ENCODE results near the gene HPS1. TPM values are rescaled to one million over a fixed set of nuclear protein-coding genes. Genes with fewer than 3 reads are reported as not detected.

Gene HPS1
- total RNA-seq, 1 experiment from 2014 or later, result 47.4 TPM

GRCh38 chr10:98397089-98397600, 49.6 kb downstream of the HPS1 start:
- H3K4me3 Mint-ChIP-seq, result no peak overlapping the region
- no peaks in the 10 kb centered on the region; a peak in 1 of 7 replicates for H3K36me3 Mint-ChIP-seq (ENCODE audit: insufficient read depth in 1 of 3, low read depth in 3 of 3)

More at GRCh38 chr10:98397089-98397600, 49.6 kb downstream of the HPS1 start:
- H3K27me3 Mint-ChIP-seq (ENCODE audit: low read depth), result no peaks in the 10 kb centered on the region
- Histone ChIP-seq H3K27me3 (ENCODE audit: insufficient read depth, low read length) (no peaks in the 10 kb centered on the region), H3K4me1 (ENCODE audit: insufficient read depth, low read length) (no peaks in the 10 kb centered on the region), H3K27ac (ENCODE audit: insufficient read length, low read depth, low read length) (no peak overlapping the region), H3T11ph (ENCODE audit: low read length) (no peak overlapping the region), H4K91ac (ENCODE audit: insufficient read length, low read depth, low read length) (no peak overlapping the region), H4K20me1 (ENCODE audit: control insufficient read depth, insufficient read depth, insufficient read length) (no peaks in the 10 kb centered on the region), H2BK20ac (ENCODE audit: low read depth, low read length, poor library complexity, severe bottlenecking) (no peak overlapping the region), H3K4me2 (ENCODE audit: insufficient read depth, insufficient read length, low read length) (no peak overlapping the region), H2AK5ac (ENCODE audit: insufficient read length, low read length) (no peak overlapping the region), H2BK5ac (ENCODE audit: insufficient read length, low read length) (no peak overlapping the region), H3K4ac (ENCODE audit: low read depth, low read length) (no peak overlapping the region), H2AFZ (ENCODE audit: low read length) (no peak overlapping the region), H2BK120ac (ENCODE audit: low read depth, low read length, poor library complexity, severe bottlenecking) (no peak overlapping the region), H3K9me3 (ENCODE audit: control insufficient read depth, low read depth, low read length) (no peaks in the 10 kb centered on the region), H3K23me2 (ENCODE audit: insufficient read length, low read depth, low read length, poor library complexity, severe bottlenecking) (peaks cover 2% of the 10 kb centered on the region), H3K79me1 (ENCODE audit: insufficient read depth, low read depth, low read length, poor library complexity, severe bottlenecking) (no peaks in the 10 kb centered on the region), H2BK15ac (ENCODE audit: low read depth, low read length) (no peak overlapping the region), H3K79me2 (ENCODE audit: insufficient read depth, low read length) (no peaks in the 10 kb centered on the region), H3K14ac (ENCODE audit: insufficient read depth, low read length) (no peak overlapping the region), H3K18ac (ENCODE audit: insufficient read length, low read depth, low read length) (no peak overlapping the region), H3K56ac (ENCODE audit: insufficient read length, low read depth, low read length) (no peak overlapping the region), H3K9ac (ENCODE audit: extremely low read depth, insufficient read length, low read length) (no peak overlapping the region), H3K23ac (ENCODE audit: insufficient read length, low read depth, low read length) (no peak overlapping the region), H4K8ac (replicated peaks; ENCODE audit: insufficient read length, low read depth, low read length) (no peak overlapping the region), H4K5ac (ENCODE audit: insufficient read length, low read depth, low read length) (no peak overlapping the region), H2BK12ac (ENCODE audit: insufficient read length, low read depth, low read length) (no peak overlapping the region)
- no peaks in the 10 kb centered on the region for H3K4me1 Mint-ChIP-seq
- H3K9me3 Mint-ChIP-seq, result no peaks in the 10 kb centered on the region
- TF ChIP-seq, protein P1, sequence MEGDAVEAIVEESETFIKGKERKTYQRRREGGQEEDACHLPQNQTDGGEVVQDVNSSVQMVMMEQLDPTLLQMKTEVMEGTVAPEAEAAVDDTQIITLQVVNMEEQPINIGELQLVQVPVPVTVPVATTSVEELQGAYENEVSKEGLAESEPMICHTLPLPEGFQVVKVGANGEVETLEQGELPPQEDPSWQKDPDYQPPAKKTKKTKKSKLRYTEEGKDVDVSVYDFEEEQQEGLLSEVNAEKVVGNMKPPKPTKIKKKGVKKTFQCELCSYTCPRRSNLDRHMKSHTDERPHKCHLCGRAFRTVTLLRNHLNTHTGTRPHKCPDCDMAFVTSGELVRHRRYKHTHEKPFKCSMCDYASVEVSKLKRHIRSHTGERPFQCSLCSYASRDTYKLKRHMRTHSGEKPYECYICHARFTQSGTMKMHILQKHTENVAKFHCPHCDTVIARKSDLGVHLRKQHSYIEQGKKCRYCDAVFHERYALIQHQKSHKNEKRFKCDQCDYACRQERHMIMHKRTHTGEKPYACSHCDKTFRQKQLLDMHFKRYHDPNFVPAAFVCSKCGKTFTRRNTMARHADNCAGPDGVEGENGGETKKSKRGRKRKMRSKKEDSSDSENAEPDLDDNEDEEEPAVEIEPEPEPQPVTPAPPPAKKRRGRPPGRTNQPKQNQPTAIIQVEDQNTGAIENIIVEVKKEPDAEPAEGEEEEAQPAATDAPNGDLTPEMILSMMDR (conservative IDR thresholded peaks at IDR 0.05), result no peak
- no CpG with 5 or more reads among the region's 9 CpGs for WGBS (ENCODE audit: extremely low coverage, insufficient read length, low lambda C conversion rate)
- no peak for DNase-seq
- no peak overlapping the region for H3K27ac Mint-ChIP-seq
